EH (cell line): Measurements from ENCODE around the gene PPP1R18.
"Not testable (repeated sequence)": the region's sequence is repeated elsewhere in the genome, so short reads cannot be mapped to it uniquely, and the experiment has no call there.

Experiments
- DNase-seq: peaks from one replicate; pipeline ENCODE4 v3.0.0-alpha.2; 2015; ENCODE audit warnings: low read depth

PPP1R18 gene

GRCh38 chr6:30719791-30720737 is 33.6 kb upstream of the PPP1R18 start, which contains the start of gene TUBB:
TUBB (plus strand) TSS chr6:30720352; CDS start chr6:30720507, 155 bp downstream.
- DNase-seq, result peak; percentile 98

GRCh38 chr6:30719356-30719755 is 32.9 kb upstream of the PPP1R18 start:
- no peak for DNase-seq

DNA sequence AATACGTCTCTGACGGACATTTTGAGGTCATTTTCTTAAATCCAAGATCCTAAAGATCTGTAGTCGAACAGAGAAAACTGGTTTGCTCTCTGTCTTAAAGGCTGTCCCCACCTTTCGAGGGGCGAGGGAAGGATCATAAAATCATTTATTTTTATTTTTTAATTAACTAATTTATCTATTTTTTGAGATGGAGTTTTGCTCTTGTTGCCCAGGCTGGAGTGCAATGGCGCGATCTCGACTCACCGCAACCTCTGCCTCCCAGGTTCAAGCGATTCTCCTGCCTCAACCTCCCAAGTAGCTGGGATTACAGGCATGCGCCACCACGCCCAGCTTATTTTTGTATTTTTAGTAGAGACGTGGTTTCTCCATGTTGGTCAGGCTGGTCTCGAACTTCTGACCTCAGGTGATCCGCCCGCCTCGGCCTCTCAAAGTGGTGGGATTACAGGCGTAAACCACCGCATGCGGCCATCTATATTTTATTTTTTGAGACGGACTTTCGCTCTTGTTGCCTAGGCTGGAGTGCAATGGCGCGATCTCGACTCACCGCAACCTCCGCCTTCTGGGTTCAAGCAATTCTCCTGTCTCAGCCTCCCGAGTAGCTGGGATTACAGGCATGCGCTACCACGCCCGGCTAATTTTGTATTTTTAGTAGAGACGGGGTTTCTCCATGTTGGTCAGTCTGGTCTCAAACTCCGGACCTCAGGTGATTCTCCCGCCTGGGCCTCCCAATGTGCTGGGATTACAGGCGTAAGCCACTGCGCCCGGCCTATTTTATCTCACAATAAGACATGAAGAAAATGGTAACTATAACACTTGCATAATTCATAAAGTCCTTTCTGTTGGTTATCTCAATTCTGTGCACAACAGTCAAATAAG is 31.6 kb upstream of the PPP1R18 start:
- DNase-seq, result not testable (repeated sequence)

DNA sequence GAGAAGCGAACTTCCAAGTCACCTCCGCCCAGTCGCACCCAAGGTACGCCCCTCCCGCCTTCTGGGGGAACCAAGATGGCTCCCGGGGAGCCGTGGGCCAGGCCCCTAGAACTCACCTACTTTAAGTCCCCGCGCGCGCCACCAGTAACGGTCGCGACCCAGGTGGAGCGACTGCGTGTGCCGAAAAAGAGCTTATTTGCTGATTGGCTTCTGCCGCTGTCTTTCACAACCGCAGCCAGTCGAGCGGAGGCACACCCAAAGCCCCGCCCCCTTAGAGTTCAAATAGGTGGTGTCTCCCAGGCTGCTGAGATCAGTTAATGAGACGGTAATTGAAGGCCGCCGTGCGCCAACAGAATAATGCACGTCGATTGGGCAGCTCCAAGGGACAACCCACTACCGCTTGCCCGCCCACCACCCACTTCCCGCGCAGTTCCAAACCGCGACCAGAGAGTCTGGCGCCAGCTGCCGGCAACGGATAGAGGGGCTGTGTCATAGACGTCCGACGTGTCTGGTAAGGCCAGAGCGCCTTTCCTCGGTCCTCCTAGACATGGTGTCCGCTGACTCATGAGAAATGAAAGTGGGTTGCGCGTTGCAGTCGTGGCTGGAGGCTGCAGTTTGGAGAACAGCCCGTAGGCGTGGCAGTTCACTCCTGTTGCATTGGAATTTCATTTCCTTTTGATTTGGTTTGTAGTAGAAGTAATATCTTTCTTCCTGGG is 30.8 kb upstream of the PPP1R18 start, which contains the start of gene MDC1:
MDC1 (minus strand) TSS at position 153 of the 716 bp plus-strand sequence. CDS start 2,106 bp downstream, outside the sequence.
- DNase-seq, result peak; percentile 100

GRCh38 chr6:30716879-30717128 is 30.4 kb upstream of the PPP1R18 start:
- DNase-seq, result no peak

GRCh38 chr6:30714263-30714662 is 27.8 kb upstream of the PPP1R18 start:
- DNase-seq, result no peak

DNA sequence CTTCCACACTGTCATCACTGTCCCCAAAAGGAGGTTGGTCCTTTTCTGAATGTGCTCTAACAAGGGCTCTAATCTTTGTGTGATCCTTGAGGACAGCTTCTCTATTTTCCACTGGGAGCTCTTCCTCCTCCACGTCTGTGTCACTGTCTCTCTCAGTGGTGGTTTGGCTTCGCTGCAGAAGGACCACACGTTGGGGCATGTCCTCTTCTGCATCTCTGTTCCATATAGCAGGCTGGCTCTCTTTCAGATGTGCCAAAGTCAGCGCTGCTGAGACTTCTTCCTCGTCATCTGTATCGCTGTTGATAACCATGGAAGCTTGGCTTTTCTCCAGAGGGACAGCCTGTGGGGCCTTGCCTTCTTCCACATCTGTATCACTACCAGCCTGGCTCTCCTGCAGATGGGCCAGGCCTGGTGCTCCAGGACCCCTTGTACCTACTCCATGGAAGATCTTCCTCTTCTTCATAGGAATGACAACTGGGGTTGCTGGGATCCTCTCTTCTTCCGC is 26.0 kb upstream of the PPP1R18 start:
- DNase-seq, result no peak

- no peak for DNase-seq
Observed at GRCh38 chr6:30711758-30712380, 25.4 kb upstream of the PPP1R18 start.

DNA sequence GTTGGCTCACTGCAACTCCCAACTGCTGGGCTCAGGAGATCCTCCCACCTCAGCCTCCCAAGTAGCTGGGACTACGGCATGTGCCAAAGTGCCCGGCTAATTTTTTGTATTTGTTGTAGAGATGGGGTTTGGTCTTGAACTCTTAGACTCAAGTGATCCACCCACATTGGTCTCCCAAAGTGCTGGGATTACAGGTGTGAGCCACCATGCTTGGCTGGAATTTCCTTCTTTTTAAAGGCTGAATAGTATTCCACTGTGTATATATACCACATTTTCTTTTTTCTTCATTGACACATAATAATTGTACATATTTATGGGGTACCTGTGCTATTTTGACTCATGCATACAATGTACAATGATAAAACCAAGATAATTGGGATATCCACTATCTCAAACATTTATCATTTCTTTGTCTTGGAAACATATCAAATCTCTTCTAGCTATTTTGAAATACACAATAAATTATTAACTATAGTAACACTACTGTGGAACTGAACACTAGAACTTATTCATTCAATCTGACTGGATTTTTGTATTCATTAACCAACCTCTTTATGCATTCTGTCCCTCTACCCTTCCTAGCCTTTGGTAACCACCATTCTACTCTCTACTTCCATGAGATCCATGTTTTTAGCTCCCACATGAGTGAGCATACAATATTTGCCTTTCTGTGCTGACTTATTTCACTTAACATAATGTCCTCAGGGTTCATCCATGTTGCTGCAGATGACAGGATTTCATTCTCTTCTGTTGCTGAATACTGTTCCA is 22.8 kb upstream of the PPP1R18 start:
- no peak for DNase-seq

DNA sequence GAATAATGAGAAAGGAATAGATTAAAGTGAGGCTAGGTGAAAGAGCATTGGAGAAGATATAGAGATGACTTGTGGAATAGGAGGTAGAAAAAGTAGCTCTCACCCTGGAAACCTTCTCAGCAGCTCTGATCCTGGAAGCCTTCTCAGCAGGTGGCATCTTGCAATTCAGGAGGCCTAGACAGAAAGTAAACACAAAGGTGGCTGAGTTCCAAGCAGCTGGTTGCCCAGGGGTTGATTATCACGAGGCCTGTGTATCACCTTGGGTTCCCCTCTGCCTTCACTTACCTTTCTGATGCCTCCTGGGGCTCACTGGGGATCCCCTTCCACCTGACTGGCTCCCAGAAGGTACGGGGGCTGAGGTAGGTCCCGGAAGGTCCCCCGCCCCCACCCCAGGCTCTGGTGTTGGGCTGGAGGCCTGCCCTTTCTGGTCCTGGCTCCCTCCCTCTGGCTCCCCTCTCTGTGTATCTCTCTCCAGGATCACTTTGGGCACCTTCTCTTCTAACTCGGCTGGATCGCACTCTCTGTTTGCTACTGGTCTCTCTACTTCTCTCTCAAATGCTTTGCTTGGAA is 20.9 kb upstream of the PPP1R18 start:
- no peak for DNase-seq

DNA sequence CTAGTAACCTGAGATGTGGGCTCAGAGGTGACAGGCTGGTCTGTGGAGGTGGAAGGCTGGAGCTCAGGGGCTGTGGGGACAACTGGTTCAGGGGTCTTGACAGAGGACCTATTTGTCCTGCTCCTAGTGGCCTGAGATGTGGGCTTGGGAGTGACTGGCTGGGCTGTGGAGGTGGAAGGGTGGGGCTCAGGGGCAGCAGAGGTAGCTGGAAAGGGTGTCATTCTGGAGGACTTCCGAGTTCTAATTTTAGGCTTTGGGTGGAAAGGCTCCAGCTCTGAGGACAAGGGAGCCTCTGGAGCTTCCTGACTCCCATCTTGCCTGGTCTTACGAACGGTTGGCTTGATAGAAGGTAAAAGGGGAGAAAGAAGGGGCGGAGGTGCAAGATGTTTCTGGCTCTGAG is 19.2 kb upstream of the PPP1R18 start:
- no peak for DNase-seq

DNA sequence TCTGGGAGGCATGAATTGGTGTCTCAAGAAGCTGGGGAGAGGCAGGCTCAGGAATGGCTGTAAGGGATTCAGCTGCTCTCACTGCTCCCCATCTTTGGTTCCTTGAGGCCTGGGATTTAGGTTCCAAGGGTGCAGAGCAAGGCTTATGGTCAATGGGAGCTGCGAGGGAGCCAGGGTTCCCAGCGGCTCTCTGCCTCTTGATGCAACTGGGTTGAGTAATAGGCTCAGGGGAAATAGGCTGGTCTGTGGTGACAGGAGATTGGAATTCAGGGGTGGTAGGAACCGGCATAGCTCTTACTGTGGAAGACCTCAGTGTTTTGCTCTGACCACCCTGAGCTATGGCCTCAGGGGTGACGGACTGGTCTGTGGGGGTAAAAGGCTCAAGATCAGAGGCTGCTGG is 17.4 kb upstream of the PPP1R18 start:
- DNase-seq, result no peak

GRCh38 chr6:30703011-30703410 is 16.6 kb upstream of the PPP1R18 start:
- DNase-seq, result no peak

DNA sequence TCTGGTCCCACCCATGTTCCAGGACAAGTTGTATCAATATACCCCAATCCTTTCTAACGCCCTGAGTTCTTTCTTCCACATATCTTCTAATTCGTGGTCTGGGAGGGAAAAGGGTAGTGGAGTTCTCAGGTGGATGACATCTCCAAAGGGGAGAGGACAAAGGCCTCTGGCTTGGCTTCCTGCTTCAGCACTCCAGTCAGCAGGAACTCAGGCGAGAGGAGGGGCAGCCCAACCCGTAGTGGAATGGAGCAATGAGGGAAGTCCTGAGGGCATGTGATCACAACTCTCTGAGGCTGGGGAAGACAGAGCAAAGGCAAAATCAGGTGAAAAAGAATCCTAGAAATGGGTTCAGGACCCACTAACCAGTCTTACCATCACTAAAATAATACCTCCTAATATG is 13.9 kb upstream of the PPP1R18 start:
- DNase-seq, result no peak

- no peak for DNase-seq
Observed at GRCh38 chr6:30696432-30696831, 10.0 kb upstream of the PPP1R18 start.

DNA sequence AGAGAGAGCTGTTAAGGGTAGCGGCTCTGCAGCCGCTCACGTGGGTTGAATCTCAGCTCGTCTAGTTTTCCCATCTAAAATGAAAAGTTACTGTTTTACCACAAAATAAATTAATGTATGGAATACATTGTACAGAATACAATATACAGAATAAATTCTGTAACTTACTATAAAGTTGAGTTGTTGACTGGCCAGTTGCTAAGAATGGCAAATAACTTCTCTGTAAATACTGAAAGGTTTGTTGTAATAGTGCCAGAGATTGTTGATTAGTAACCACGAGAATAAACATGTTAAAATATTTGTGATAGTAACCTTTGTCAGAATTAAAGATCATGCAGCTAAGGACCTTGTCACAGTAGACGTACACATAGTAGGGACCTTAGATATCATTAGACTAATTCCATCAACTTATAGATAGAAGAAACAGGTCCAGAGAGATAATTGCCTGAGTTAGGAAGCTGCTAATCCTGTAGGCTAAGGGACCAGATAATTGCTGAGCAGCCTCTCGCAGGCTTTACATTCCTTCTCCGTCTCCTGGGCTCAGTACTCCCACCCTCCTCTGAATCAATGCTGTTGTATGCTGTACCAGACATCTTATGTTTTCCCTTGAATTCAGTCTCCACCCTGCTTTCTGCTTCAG is 4.9 kb upstream of the PPP1R18 start:
- no peak for DNase-seq

DNA sequence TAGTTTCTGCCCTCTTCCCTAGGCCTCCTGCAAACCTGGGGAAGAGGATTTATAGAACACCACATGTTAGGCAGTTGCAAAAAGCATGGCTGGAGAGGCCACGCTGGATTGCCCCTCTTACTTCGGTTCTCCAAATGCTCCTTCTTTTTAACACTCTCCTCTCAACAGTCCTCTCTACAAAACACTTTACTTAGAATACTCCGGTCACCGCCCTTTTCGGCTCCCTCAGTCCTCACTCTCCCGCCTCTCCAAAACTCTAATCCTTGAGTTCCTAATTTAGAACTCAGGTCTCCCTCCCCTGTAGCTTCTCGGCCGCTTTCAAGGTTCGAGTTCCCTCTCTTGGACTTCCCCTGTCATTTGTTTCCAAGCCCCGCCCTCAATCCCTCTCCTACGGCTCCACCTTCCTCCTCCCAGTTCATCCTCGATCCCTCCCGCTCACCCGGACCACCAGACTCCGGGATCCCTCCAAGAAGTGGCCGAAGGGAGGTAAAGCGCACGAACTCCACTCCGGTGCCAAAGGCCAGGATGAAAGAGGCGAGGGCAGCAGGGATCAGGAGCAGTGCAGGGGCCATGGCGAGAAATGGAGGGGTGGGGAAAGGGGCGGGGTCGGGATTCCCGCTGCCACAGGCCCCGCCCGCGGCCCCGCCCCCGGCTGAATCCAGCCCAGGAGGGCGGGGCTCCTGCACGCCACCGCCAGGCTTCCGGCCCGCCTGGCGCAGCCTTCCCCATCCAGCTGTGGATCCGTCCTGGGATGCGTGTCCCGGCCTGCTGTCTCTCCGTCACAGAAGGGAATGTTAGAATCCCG is 4.2 kb upstream of the PPP1R18 start, which contains the start of gene NRM:
NRM (minus strand) TSS at position 582 of the 805 bp plus-strand sequence; CDS start at position 572, 10 bp downstream.
- peak; percentile 91 for DNase-seq

DNA sequence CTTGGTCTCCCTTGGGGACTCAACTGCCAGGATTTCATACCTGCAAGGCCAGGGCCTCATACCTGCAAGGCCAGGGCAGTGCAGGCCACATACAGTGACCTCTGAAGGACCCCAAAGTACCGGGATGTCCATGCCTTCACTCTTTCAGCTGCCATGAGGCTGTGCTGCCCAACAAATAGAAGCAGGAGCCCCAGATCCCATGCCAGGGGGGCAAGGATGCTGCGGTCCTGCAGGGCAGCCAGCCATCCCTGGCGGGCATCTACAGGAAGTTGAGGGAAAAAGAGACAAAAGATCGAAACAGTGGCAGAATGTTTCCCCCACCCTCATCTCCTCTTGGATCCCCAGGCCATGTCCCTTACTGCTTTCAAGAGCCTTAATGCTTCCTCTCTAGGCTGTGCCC is 3.5 kb upstream of the PPP1R18 start:
- no peak for DNase-seq
